B cell (primary cell): ENCODE results near the gene RABEP2. TPM values are rescaled to one million over a fixed set of nuclear protein-coding genes. Genes with fewer than 3 reads are reported as not detected.

Experiments used
- ATAC-seq: fragments of 200-7000 bp; cut with Tn5 transposase; one replicate; pipeline ENCODE4 v1.10.0; 2021; ENCODE audit warnings: low read depth, mild to moderate bottlenecking, moderate number of reproducible peaks, moderate library complexity
- CTCF ChIA-PET: fragments of 350-600 bp; sonication (Branson Sonifier 250); formaldehyde crosslinking; loops from one replicate; lab custom pipeline; 2021; ENCODE audit warnings: antibody characterized with exemption, inconsistent platforms; lab: Charles Lee
- POLR2A ChIA-PET: fragments of 350-600 bp; sonication (Branson Sonifier 250); formaldehyde crosslinking; loops from one replicate; lab custom pipeline; 2021; ENCODE audit warnings: antibody characterized with exemption; lab: Charles Lee
- DNase-seq: peaks from one replicate; pipeline ENCODE4 v3.0.0; 2013
- H2AFZ ChIP-seq: 2 replicates; pipeline ENCODE4 v1.6.1; 2012; ENCODE audit warnings: mild to moderate bottlenecking, low read depth, low read length; ENCODE audit not compliant: insufficient read depth, poor library complexity, severe bottlenecking
- H3K27ac ChIP-seq, 2 donors: 1 replicate in 1 of 2; 2 replicates in 1 of 2; pipeline ENCODE4 v1.5.1; 2012 to 2013; ENCODE audit warnings: low read length in 2 of 2, mild to moderate bottlenecking in 2 of 2, moderate library complexity in 1 of 2
- H3K27me3 ChIP-seq, 4 experiments: fragments of 200-600 bp in 1 of 4; sonication (generic) in 1 of 4; replicated peaks in 1 of 4; 1 replicate in 2 of 4; 2 replicates in 2 of 4; pipeline versions ENCODE4 v1.6.1 to v1.7.0; 2013 to 2016; ENCODE audit warnings: low read length in 3 of 4, mild to moderate bottlenecking in 2 of 4, mixed read lengths in 1 of 4, moderate library complexity in 1 of 4; ENCODE audit not compliant: insufficient read depth in 4 of 4, control insufficient read depth in 3 of 4; ENCODE audit errors: control extremely low read depth in 1 of 4
- H3K36me3 ChIP-seq, 2 experiments: replicated peaks in 1 of 2; 1 replicate in 1 of 2; 2 replicates in 1 of 2; pipeline versions ENCODE4 v1.6.1 to v1.7.1; 2013; ENCODE audit warnings: low read length in 1 of 2; ENCODE audit not compliant: insufficient read depth in 2 of 2, control insufficient read depth in 1 of 2; ENCODE audit errors: control extremely low read depth in 1 of 2, extremely low read depth in 1 of 2
- H3K4me1 ChIP-seq, 2 donors: fragments of 200-600 bp in 1 of 2; sonication (generic) in 1 of 2; 1 replicate in 1 of 2; 2 replicates in 1 of 2; pipeline versions ENCODE4 v1.5.1 to v1.6.1; 2013 to 2017; ENCODE audit warnings: low read length in 2 of 2; ENCODE audit not compliant: control insufficient read depth in 2 of 2, insufficient read depth in 2 of 2
- H3K4me2 ChIP-seq: replicated peaks from 2 replicates; pipeline ENCODE3; 2012; ENCODE audit warnings: mild to moderate bottlenecking, low read depth, low read length; ENCODE audit not compliant: poor library complexity, severe bottlenecking
- H3K4me3 ChIP-seq, 5 experiments: fragments of 200-600 bp in 1 of 5; sonication (generic) in 1 of 5; 1 replicate in 3 of 5; 2 replicates in 2 of 5; pipeline versions ENCODE4 v1.5.1 to v1.7.0; 2011 to 2016; ENCODE audit warnings: low read length in 4 of 5, mild to moderate bottlenecking in 4 of 5, low read depth in 2 of 5, control low read depth in 1 of 5, moderate library complexity in 1 of 5; ENCODE audit not compliant: insufficient read depth in 1 of 5; ENCODE audit errors: control extremely low read depth in 1 of 5, extremely low read depth in 1 of 5
- H3K79me2 ChIP-seq: fragments of 200-600 bp; sonication (generic); one replicate; pipeline ENCODE4 v1.6.0; 2016; ENCODE audit warnings: low read length; ENCODE audit not compliant: control insufficient read depth, insufficient read depth
- H3K9ac ChIP-seq: fragments of 200-600 bp; sonication (generic); 2 replicates; pipeline ENCODE4 v1.6.1; 2017; ENCODE audit warnings: mild to moderate bottlenecking, low read length, moderate library complexity
- H3K9me3 ChIP-seq, 3 donors: one replicate each; pipeline versions ENCODE4 v1.6.1 to v1.7.1; 2013; ENCODE audit warnings: low read length in 2 of 3; ENCODE audit not compliant: control insufficient read depth in 2 of 3, insufficient read depth in 1 of 3; ENCODE audit errors: control extremely low read depth in 1 of 3
- H4K20me1 ChIP-seq: 2 replicates; pipeline ENCODE4 v1.6.0; 2012; ENCODE audit warnings: mild to moderate bottlenecking, low read length; ENCODE audit not compliant: insufficient read depth, control insufficient read depth, poor library complexity, severe bottlenecking
- H3K27ac Mint-ChIP-seq: one replicate; pipeline ENCODE4 v1.8.0; 2021; ENCODE audit warnings: mixed read lengths
- H3K27me3 Mint-ChIP-seq: one replicate; pipeline ENCODE4 v1.8.0; 2021; ENCODE audit warnings: mixed read lengths
- H3K4me1 Mint-ChIP-seq: one replicate; pipeline ENCODE4 v1.8.0; 2021; ENCODE audit warnings: mixed read lengths
- H3K4me3 Mint-ChIP-seq: one replicate; pipeline ENCODE4 v1.8.0; 2021; ENCODE audit warnings: mixed read lengths
- H3K9me3 Mint-ChIP-seq: one replicate; pipeline ENCODE4 v1.8.0; 2022; ENCODE audit warnings: mixed read lengths; ENCODE audit not compliant: insufficient read depth
- EZH2 ChIP-seq: IDR thresholded peaks from 2 replicates; pipeline ENCODE4 v1.6.1; 2012; ENCODE audit warnings: borderline replicate concordance, low read depth, mild to moderate bottlenecking, moderate library complexity, low read length; ENCODE audit not compliant: insufficient read depth, poor library complexity, severe bottlenecking
- WGBS: methylation state at CpG from one replicate; pipeline ENCODE4 v1.1.5; 2013; ENCODE audit warnings: missing lambda C conversion rate; ENCODE audit not compliant: insufficient coverage; 5-methylcytosine and 5-hydroxymethylcytosine counted together
- intact Hi-C: fragments of 100-400 bp; cut with micrococcal nuclease; formaldehyde crosslinking; loops from one replicate; pipeline ENCODE4 v1.10.0; 2022
- polyA plus RNA-seq: library from polyadenylated mRNA; depleted of rRNA; stranded (reverse); fragments of >200 nt; gene quantifications from 2 replicates; pipeline ENCODE4 v1.2.3, GENCODE V29; 2012
- total RNA-seq, 2 donors: library from RNA; stranded (reverse); fragments of 120-200 nt in 1 of 2; gene quantifications; 1 replicate in 1 of 2; 2 replicates in 1 of 2; pipeline versions ENCODE4 v1.2.3 to v1.2.4, GENCODE V29; 2013 to 2022
- TF ChIP-seq, protein P1 (sequence below): fragments of 200-600 bp; IDR thresholded peaks from one replicate; pipeline ENCODE4 v1.8.0; 2022; ENCODE audit warnings: antibody characterized with exemption, mild to moderate bottlenecking

The RABEP2 gene
- total and polyA plus RNA-seq, 2 donors (not counting 1 experiment from before 2014, with no cell fraction given) = 136 to 178 TPM

DNA sequence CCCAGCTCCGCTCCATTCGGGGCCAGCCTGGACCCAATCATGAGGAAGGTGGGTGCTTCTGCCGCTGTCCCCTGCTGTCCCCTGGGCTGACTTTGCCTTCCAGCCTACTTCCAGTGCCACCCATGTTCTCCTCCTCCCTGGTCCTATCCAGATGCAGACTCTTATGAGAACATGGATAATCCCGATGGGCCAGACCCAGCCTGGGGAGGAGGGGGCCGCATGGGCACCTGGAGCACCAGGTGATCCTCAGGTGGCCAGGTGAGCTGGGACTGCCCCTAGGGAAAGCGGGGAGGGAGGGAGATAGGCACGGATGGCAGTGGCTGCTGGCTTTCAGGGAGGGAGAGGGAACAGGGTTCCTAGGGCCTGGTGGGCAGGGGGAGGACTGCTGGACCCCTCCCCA is 13.7 kb upstream of the RABEP2 start:
- POLR2A ChIA-PET = interaction anchor here (3.8 kb wide), 1 partner anchor 13 kb away, joined by 26 read pairs; the partner anchor contains the start of gene RABEP2
- 96% methylated on average over 7 of the region's 7 CpGs for WGBS

More for the DNA sequence above, 13.7 kb upstream of the RABEP2 start:
- H3K4me2 ChIP-seq = no peak overlapping the region
- Mint-ChIP-seq H3K4me1 (peaks cover 40% of the 10 kb centered on the region), H3K27me3 (no peaks in the 10 kb centered on the region), H3K27ac (peak overlapping the region; percentile 71), H3K9me3 (no peaks in the 10 kb centered on the region), H3K4me3 (no peak overlapping the region)
- peaks cover 68% of the 10 kb centered on the region for H3K79me2 ChIP-seq
- peaks cover 0 to 54% of the 10 kb centered on the region in 2 experiments for H3K36me3 ChIP-seq
- no peak overlapping the region for H3K4me3 ChIP-seq
- intact Hi-C loops = no loop called here
- no peaks in the 10 kb centered on the region for H3K27me3 ChIP-seq
- H2AFZ ChIP-seq = no peak overlapping the region
- peaks cover 31 to 36% of the 10 kb centered on the region in 2 donors for H3K4me1 ChIP-seq
- peaks cover 0 to 8% (median 0%) of the 10 kb centered on the region in 3 donors for H3K9me3 ChIP-seq
- no peak for TF ChIP-seq EZH2
- TF ChIP-seq, protein P1, sequence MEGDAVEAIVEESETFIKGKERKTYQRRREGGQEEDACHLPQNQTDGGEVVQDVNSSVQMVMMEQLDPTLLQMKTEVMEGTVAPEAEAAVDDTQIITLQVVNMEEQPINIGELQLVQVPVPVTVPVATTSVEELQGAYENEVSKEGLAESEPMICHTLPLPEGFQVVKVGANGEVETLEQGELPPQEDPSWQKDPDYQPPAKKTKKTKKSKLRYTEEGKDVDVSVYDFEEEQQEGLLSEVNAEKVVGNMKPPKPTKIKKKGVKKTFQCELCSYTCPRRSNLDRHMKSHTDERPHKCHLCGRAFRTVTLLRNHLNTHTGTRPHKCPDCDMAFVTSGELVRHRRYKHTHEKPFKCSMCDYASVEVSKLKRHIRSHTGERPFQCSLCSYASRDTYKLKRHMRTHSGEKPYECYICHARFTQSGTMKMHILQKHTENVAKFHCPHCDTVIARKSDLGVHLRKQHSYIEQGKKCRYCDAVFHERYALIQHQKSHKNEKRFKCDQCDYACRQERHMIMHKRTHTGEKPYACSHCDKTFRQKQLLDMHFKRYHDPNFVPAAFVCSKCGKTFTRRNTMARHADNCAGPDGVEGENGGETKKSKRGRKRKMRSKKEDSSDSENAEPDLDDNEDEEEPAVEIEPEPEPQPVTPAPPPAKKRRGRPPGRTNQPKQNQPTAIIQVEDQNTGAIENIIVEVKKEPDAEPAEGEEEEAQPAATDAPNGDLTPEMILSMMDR = no peak
- CTCF ChIA-PET = no interaction called here
- H4K20me1 ChIP-seq = peaks cover 29% of the 10 kb centered on the region
- no peak overlapping the region for H3K9ac ChIP-seq
- peak overlapping the region in 1 of 2 donors; percentile 75 for H3K27ac ChIP-seq
- ATAC-seq (no peak), DNase-seq (no peak)
